Stimulated activated naive CD4-positive, alpha-beta T cell treated with Interleukin-2 at 50 U/mL for 16 hours (primary cell): Measurements from ENCODE around the gene MAP4K4.

Experiments used
- DNase-seq: peaks from one replicate; lab custom pipeline; 2025; lab: John Stamatoyannopoulos, UW

Gene MAP4K4

GRCh38 chr2:101692766-101693165 is 4.7 kb upstream of the MAP4K4 start:
- DNase-seq = no peak

GRCh38 chr2:101693991-101694588 is 3.4 kb upstream of the MAP4K4 start:
- no peak for DNase-seq

- DNase-seq = no peak
Measured at GRCh38 chr2:101696272-101697123, 1.0 kb upstream of the MAP4K4 start.

GRCh38 chr2:101698014-101698843 is 722 bp downstream of the MAP4K4 start:
- no peak for DNase-seq

- peak; percentile 25 for DNase-seq
Measured at GRCh38 chr2:101698844-101699754, 1.6 kb downstream of the MAP4K4 start.

- no peak for DNase-seq
Measured at GRCh38 chr2:101699755-101700461, 2.4 kb downstream of the MAP4K4 start.

GRCh38 chr2:101704046-101704466 is 6.5 kb downstream of the MAP4K4 start:
- peak; percentile 16 for DNase-seq

- DNase-seq = no peak
Measured at GRCh38 chr2:101704816-101705578, 7.5 kb downstream of the MAP4K4 start.

GRCh38 chr2:101706121-101706818 is 8.8 kb downstream of the MAP4K4 start:
- no peak for DNase-seq

- no peak for DNase-seq
Measured at GRCh38 chr2:101706819-101707177, 9.3 kb downstream of the MAP4K4 start.

- no peak for DNase-seq
Measured at GRCh38 chr2:101710036-101710435, 12.5 kb downstream of the MAP4K4 start.

GRCh38 chr2:101710471-101711318 is 13.2 kb downstream of the MAP4K4 start:
- no peak for DNase-seq

- DNase-seq = no peak
Measured at GRCh38 chr2:101714118-101714517, 16.6 kb downstream of the MAP4K4 start.

GRCh38 chr2:101717071-101717845 is 19.8 kb downstream of the MAP4K4 start:
- DNase-seq = peak; percentile 26

- no peak for DNase-seq
Measured at GRCh38 chr2:101718479-101718878, 21.0 kb downstream of the MAP4K4 start.

GRCh38 chr2:101718993-101719571 is 21.6 kb downstream of the MAP4K4 start:
- peak; percentile 64 for DNase-seq

GRCh38 chr2:101720732-101721131 is 23.2 kb downstream of the MAP4K4 start:
- no peak for DNase-seq
